GM21737 (cell line): ENCODE data around the gene KMT2D.

Experiments used
- ATAC-seq: cut with Tn5 transposase; IDR thresholded peaks from one replicate; pipeline ENCODE4 v1.9.1; 2021; ENCODE audit warnings: mild to moderate bottlenecking, moderate library complexity; ENCODE audit not compliant: unreplicated experiment

Gene KMT2D

GRCh38 chr12:49038291-49038955, 22.2 kb downstream of the KMT2D start:
- no peak for ATAC-seq

GRCh38 chr12:49037947-49038237, 22.7 kb downstream of the KMT2D start:
- ATAC-seq, result no peak

GRCh38 chr12:49037111-49037946, 23.3 kb downstream of the KMT2D start:
- no peak for ATAC-seq

- ATAC-seq, result no peak
These were observed 24.6 kb downstream of the KMT2D start for GRCh38 chr12:49036029-49036428.

- no peak for ATAC-seq
These were observed 26.3 kb downstream of the KMT2D start for GRCh38 chr12:49034286-49034622.

- ATAC-seq, result no peak
These were observed 26.8 kb downstream of the KMT2D start for GRCh38 chr12:49033611-49034285.

GRCh38 chr12:49032679-49033447, 27.7 kb downstream of the KMT2D start:
- ATAC-seq, result no peak

GRCh38 chr12:49032276-49032675, 28.3 kb downstream of the KMT2D start:
- ATAC-seq, result no peak

- ATAC-seq, result no peak
These were observed 28.9 kb downstream of the KMT2D start for GRCh38 chr12:49031573-49032161.

- no peak for ATAC-seq
These were observed 29.7 kb downstream of the KMT2D start for GRCh38 chr12:49030714-49031572.

- no peak for ATAC-seq
These were observed 30.5 kb downstream of the KMT2D start for GRCh38 chr12:49030119-49030518.

- no peak for ATAC-seq
These were observed 31.8 kb downstream of the KMT2D start for GRCh38 chr12:49028666-49029275.

- ATAC-seq, result no peak
These were observed 32.6 kb downstream of the KMT2D start for GRCh38 chr12:49027846-49028555.

- ATAC-seq, result no peak
These were observed 33.7 kb downstream of the KMT2D start for GRCh38 chr12:49026678-49027480.

- ATAC-seq, result no peak
These were observed 34.5 kb downstream of the KMT2D start for GRCh38 chr12:49026101-49026500.

- ATAC-seq, result no peak
These were observed 35.1 kb downstream of the KMT2D start for GRCh38 chr12:49025463-49025862.

GRCh38 chr12:49024543-49024942, 36.1 kb downstream of the KMT2D start:
- ATAC-seq, result no peak

- no peak for ATAC-seq
These were observed 36.8 kb downstream of the KMT2D start for GRCh38 chr12:49023812-49024211.
